Subcutaneous abdominal adipose tissue (tissue), 5 donors: ENCODE measurements around the gene PRR7.
A peak's percentile ranks its signal among the peaks of the same experiment; 100 is the strongest.

Experiments
- H3K27ac ChIP-seq: one replicate; pipeline ENCODE4 v1.7.0; 2013; ENCODE audit warnings: low read depth, mild to moderate bottlenecking, inconsistent platforms, low read length, moderate library complexity
- H3K27me3 ChIP-seq, 5 donors: one replicate each; pipeline ENCODE4 v1.7.0; 2013; ENCODE audit warnings: low read length in 5 of 5, inconsistent platforms in 1 of 5; ENCODE audit not compliant: control insufficient read depth in 5 of 5, insufficient read depth in 4 of 5
- H3K36me3 ChIP-seq, 5 donors: one replicate each; pipeline ENCODE4 v1.7.0; 2013; ENCODE audit warnings: low read length in 5 of 5; ENCODE audit not compliant: control insufficient read depth in 5 of 5, insufficient read depth in 5 of 5
- H3K4me1 ChIP-seq, 5 donors: one replicate each; pipeline ENCODE4 v1.7.0; 2013; ENCODE audit warnings: low read length in 5 of 5, mild to moderate bottlenecking in 3 of 5, moderate library complexity in 1 of 5; ENCODE audit not compliant: control insufficient read depth in 5 of 5, insufficient read depth in 5 of 5
- H3K4me3 ChIP-seq, 5 donors: one replicate each; pipeline ENCODE4 v1.7.0; 2013; ENCODE audit warnings: low read length in 5 of 5, low read depth in 1 of 5
- H3K9ac ChIP-seq, 5 donors: one replicate each; pipeline ENCODE4 v1.7.0; 2013; ENCODE audit warnings: low read length in 5 of 5, mild to moderate bottlenecking in 4 of 5, moderate library complexity in 3 of 5
- H3K9me3 ChIP-seq, 5 donors: one replicate each; pipeline ENCODE4 v1.7.0; 2013; ENCODE audit warnings: low read length in 5 of 5; ENCODE audit not compliant: control insufficient read depth in 5 of 5
- donor health status: healthy.
- donor health status: healthy.
- donor health status: healthy.
- donor health status: healthy.
- donor health status: healthy.

PRR7 gene, protein sequence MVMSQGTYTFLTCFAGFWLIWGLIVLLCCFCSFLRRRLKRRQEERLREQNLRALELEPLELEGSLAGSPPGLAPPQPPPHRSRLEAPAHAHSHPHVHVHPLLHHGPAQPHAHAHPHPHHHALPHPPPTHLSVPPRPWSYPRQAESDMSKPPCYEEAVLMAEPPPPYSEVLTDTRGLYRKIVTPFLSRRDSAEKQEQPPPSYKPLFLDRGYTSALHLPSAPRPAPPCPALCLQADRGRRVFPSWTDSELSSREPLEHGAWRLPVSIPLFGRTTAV

GRCh38 chr5:177446200-177447065, at the start of gene PRR7:
PRR7 (plus strand) TSS chr5:177446814; CDS start chr5:177455068, 8,254 bp downstream.
- Histone ChIP-seq H3K36me3 (peaks cover 0 to 17% (median 11%) of the 10 kb centered on the region in 5 donors), H3K9me3 (no peaks in the 10 kb centered on the region), H3K9ac (peak within 1 kb of the TSS in 2 of 5 donors; percentile 38 to 39), H3K4me1 (peaks cover 0 to 22% (median 16%) of the 10 kb centered on the region in 5 donors), H3K27ac (no peak within 1 kb of the TSS), H3K27me3 (peaks cover 20 to 39% (median 31%) of the 10 kb centered on the region in 5 donors), H3K4me3 (peak within 1 kb of the TSS in 4 of 5 donors; percentile 53 to 70 (median 64))

- Histone ChIP-seq H3K9ac (no peak overlapping the region), H3K9me3 (no peaks in the 10 kb centered on the region), H3K27me3 (peaks cover 35 to 55% (median 51%) of the 10 kb centered on the region in 5 donors), H3K4me3 (no peak overlapping the region), H3K4me1 (peaks cover 0 to 18% (median 17%) of the 10 kb centered on the region in 5 donors), H3K27ac (no peak overlapping the region), H3K36me3 (no peaks in the 10 kb centered on the region)
These were observed 48.7 kb upstream of the PRR7 start for GRCh38 chr5:177397875-177398390.

- Histone ChIP-seq H3K27me3 (peaks cover 42 to 62% (median 59%) of the 10 kb centered on the region in 5 donors), H3K9me3 (no peaks in the 10 kb centered on the region), H3K4me3 (no peak within 1 kb of the TSS), H3K36me3 (no peaks in the 10 kb centered on the region), H3K4me1 (peaks cover 0 to 40% (median 38%) of the 10 kb centered on the region in 5 donors), H3K9ac (no peak within 1 kb of the TSS), H3K27ac (no peak within 1 kb of the TSS)
These were observed 46.4 kb upstream of the PRR7 start, which contains the start of gene PFN3 for GRCh38 chr5:177399997-177400868. PFN3 (minus strand) TSS chr5:177400661; CDS start chr5:177400576, 85 bp downstream.

- H3K4me3 ChIP-seq = peak overlapping the region in 3 of 5 donors; percentile 9 to 62 (median 24)
- H3K27me3 ChIP-seq = peaks cover 42 to 60% (median 48%) of the 10 kb centered on the region in 5 donors
- no peaks in the 10 kb centered on the region for H3K36me3 ChIP-seq
- no peaks in the 10 kb centered on the region for H3K9me3 ChIP-seq
- H3K4me1 ChIP-seq = peaks cover 0 to 48% (median 38%) of the 10 kb centered on the region in 5 donors
- H3K27ac ChIP-seq = no peak overlapping the region
- no peak overlapping the region for H3K9ac ChIP-seq
These were observed 44.2 kb upstream of the PRR7 start for GRCh38 chr5:177402271-177403043.

GRCh38 chr5:177403102-177403791, 43.4 kb upstream of the PRR7 start:
- no peak overlapping the region for H3K27ac ChIP-seq

DNA sequence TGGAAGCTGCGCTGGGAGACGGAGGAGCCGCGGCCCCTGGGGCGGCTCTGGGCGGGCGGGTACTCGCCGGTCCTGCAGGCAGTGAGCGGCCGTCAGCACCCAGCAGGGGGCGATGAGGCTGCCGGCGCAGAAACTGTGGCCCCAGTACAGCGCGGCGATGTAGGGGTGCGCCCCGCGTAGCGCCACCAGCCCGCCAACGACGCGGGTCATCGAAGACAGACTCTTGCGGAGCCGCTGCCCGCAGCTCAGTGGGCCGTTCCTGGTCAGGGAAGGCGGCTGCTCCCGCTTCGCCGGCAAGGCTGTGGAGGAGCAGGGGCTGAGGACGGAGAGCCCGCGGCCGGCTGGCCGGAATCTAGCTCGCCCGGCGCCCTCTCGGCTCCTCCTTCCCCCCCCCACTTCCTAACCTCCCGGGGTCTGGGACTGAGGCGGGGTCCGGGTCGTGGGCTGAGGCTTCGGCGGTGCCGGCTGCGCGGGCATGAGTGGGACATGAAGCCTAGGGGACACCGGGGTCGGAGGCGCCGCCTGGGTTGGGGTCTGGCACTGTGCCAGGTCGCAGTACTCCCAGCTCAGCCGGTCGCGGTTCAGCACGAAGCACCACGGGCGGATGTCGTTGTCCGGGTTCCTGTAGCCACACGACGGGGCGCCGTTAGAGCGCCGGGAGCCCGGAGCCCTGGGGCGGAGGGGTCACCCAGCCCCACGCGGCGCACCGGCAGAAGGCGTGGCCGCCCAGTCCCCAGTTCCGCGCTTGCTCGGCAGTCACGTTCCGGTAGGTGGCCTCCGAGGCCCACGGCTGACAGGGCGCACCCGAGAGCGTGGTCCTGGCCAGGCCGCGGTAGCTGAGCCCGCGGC, 42.6 kb upstream of the PRR7 start:
- H3K27me3 ChIP-seq = peaks cover 36 to 51% (median 42%) of the 10 kb centered on the region in 5 donors
- no peak overlapping the region for H3K27ac ChIP-seq
- H3K9ac ChIP-seq = peak overlapping the region in 3 of 5 donors; percentile 23 to 71 (median 51)
- H3K36me3 ChIP-seq = no peaks in the 10 kb centered on the region
- H3K9me3 ChIP-seq = no peaks in the 10 kb centered on the region
- H3K4me3 ChIP-seq = peak overlapping the region in 4 of 5 donors; percentile 59 to 71 (median 66)
- peaks cover 0 to 48% (median 38%) of the 10 kb centered on the region in 5 donors for H3K4me1 ChIP-seq

More at GRCh38 chr5:177403102-177403791, 43.4 kb upstream of the PRR7 start:
- Histone ChIP-seq H3K9ac (peak overlapping the region in 1 of 5 donors; percentile 71), H3K27me3 (peaks cover 40 to 53% (median 42%) of the 10 kb centered on the region in 5 donors), H3K4me3 (peak overlapping the region in 4 of 5 donors; percentile 27 to 71 (median 66)), H3K9me3 (no peaks in the 10 kb centered on the region), H3K4me1 (peaks cover 0 to 48% (median 38%) of the 10 kb centered on the region in 5 donors), H3K36me3 (no peaks in the 10 kb centered on the region)

DNA sequence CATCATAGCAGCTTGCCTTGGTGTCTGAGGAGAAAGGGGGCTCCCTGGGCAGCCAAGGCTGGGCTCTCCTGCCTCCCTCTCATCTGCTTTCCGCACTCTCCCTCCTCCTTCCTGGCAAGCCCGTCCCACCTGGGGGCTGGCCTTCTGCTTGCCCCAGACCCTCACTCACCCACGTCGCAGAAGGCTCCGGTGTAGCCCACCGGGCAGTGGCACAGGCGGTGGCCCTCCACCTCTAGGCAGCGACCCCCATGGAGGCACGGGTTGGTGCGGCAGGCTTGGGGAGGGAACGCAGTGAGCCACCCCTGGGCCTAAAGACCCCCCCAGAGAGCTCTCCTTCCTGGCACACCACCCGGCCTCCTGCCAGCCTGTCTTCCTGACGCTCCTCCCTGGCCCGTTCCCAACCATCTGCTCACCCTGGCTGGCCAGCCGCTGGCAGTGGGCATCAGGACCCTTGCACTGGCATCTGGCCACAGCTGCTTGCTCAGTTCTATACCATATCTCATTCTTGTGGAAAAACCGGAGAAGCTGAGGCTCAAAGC, 41.9 kb upstream of the PRR7 start:
- H3K27me3 ChIP-seq = peaks cover 31 to 45% (median 37%) of the 10 kb centered on the region in 5 donors
- H3K4me1 ChIP-seq = peaks cover 0 to 48% (median 37%) of the 10 kb centered on the region in 5 donors

More for the DNA sequence above, 41.9 kb upstream of the PRR7 start:
- no peaks in the 10 kb centered on the region for H3K36me3 ChIP-seq
- peak overlapping the region in 3 of 5 donors; percentile 62 to 71 (median 69) for H3K4me3 ChIP-seq
- no peaks in the 10 kb centered on the region for H3K9me3 ChIP-seq
- no peak overlapping the region for H3K27ac ChIP-seq
- peak overlapping the region in 2 of 5 donors; percentile 51 to 71 for H3K9ac ChIP-seq
